GM03348 (cell line): Measurements from ENCODE around the gene DARS1.

Experiments used
- DNase-seq: peaks from one replicate; pipeline ENCODE4 v3.0.0; 2012; ENCODE audit warnings: low spot score

The DARS1 gene

DNA sequence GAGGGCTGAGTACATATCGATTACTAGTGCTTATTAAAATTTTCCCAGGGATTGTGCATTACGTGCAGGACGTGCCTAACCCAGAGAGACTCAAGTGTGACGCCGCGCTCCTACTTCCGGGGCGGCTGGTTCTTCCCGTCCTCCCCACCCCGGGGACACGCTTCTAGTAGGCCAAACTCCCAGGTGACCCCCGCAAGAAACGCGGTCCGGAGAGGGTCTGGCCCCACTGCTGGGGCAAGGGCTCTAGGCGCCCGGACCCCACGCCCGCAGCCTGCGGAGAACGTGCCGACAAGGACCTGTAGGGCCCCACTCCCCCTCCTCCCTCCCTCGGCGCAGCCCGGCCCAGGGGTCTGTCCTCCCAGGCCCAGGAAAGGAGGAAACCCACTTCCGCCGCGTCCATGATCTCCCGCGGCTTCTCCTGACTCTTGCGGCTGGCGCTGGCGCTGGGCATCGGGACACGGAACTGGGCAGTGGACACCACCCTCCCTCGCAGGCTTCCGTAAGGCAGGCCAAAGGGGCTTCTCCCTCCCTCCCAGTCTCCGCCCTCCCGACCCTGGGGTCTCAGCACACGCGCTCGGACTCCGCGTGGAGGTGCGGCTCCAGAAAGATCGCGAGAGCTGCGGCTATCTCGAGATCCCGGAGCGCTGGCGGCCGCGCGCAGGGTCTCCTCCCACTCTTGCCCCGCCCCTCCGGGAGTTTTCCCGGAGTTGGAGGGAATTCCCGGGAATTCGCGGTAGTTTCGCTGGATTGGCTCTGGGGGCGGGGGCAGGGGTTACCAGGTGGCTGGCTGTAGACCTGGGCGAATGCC lies at the start of gene DARS1:
Gene DARS1, minus strand, starts transcription at position 609 of the 808 bp plus-strand sequence. Its CDS starts 158 bp downstream, at position 451.
- DNase-seq, result peak; percentile 98

- DNase-seq, result no peak
These were observed 49.2 kb upstream of the DARS1 start for GRCh38 chr2:136034629-136035028.

DNA sequence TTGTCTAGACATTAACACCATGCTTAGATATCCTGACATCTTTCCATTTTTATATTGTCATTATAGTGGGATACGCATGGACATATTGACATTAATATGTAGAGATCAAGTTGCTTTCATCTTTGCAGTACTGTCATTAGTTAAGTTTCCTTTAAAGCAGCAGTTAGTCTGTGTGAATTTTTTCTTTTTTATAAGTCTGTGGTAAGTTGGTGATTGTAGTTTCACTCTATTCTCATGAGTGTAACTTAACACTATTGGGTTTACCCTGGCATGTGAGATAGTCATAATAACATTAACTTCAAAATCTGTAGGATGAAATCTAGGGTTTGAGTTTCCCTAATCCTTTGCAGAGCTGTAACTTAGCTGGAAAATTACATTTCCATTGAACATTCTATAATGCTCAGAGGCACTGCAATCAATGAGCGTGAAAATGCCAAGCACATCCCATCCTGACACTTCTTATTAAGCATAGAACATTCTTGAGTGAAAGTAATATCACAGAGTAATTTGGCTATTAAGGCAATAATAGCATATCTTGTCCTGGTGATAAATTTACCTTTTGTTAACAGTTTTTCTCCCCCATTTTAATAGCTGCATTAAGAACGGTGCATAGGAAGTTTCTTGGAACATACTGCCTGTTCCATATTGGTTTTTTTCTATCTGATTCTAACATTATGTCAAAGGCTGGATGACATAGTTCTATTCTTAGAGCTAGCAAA lies 47.5 kb upstream of the DARS1 start:
- no peak for DNase-seq

DNA sequence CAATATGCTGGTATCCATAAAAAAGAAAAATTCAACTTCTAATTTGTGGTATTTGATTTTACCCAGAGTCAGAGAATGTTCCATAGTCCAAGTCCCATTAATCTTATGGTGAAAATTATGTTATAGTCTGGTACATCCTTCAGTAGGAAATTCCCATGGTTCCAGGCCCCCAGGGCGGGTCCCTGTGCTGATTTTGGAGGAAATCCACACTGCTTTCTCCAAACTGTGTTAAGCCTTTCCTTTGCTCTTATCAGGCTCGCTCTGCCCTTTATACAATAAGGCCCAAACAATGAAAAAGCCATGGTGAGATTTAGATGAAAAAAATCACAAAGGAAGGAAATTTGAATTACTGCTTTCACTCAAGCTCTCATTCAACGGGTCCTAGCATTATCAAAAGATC lies 46.8 kb upstream of the DARS1 start:
- DNase-seq, result no peak

GRCh38 chr2:136031711-136032110 lies 46.3 kb upstream of the DARS1 start:
- no peak for DNase-seq

DNA sequence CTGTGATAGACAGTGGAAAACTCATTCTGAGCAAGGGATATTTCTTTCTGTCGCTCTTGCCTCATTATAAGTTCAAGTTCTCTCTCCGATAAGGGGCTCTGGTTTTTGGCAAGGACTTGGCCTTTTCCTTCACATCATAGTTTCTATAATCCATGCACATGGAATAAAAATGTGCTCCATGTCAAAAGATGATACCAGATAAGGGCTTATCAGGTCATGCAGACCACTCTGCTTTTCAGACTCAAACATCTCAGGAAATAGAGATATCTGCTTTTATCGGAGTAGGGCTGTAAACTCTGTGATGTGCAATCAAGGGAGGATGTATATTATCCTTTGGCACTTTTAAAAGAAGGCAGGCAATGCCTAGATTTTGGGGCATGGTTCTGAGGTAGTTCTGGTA lies 45.0 kb upstream of the DARS1 start:
- no peak for DNase-seq

DNA sequence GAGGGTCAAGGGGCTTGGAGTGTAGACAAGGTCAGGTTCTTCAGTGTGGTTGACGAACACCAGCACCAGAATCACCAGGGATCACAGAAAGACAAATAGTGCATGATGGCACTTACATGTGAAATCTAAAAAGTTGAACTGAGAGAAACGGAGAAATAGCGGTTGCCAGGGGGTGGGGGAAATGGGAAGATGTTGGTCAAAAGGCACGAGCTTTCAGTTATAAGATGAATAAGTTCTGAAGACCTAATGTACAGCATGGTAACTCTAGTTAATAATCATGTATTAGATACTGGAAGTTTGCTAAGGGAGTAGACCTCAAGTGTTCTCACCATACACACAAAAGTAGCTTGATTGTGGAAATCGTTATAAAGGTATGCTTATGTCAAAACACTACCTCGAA lies 43.7 kb upstream of the DARS1 start:
- DNase-seq, result no peak

DNA sequence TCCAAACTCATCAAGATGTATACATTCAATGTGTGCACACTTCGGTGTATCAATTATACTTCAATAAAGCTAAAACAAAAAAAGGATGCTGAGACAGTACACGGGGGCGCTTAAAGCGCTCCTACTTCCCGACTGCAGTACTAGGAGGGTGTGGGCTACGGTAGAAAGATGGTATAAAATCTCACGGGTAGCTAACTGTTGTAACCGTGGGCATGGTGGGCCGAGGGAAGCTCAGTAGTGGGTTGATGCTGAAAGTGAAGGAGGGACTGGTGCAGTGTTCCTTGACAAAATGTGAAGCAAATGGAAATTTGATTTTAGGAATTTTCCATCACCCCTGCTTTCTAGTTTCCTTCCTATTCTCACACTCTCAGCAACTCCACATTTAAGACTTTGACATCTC lies 42.6 kb upstream of the DARS1 start:
- DNase-seq, result no peak

GRCh38 chr2:136027112-136027511 lies 41.7 kb upstream of the DARS1 start:
- no peak for DNase-seq

GRCh38 chr2:136025057-136025973 lies 39.9 kb upstream of the DARS1 start:
- DNase-seq, result peak; percentile 72

- DNase-seq, result no peak
These were observed 39.2 kb upstream of the DARS1 start for GRCh38 chr2:136024616-136025015.

DNA sequence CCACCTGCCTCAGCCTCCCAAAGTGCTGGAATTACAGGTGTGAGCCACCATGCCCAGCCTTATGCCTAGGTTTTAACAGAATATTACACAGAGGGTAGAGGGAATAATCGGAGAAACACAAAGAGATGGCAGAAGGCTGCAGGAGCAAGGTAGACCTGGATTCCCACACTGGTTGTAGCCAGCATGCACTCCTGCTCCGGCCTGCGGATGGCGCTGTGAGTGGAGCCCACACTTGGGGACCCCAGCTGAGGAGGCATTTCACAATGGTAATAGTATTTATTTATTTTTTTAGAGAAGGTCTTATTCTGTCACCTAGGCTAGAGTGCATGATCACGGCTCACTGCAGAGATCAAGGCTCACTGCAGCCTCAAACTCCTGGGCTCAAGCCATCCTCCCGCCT lies 38.8 kb upstream of the DARS1 start:
- DNase-seq, result no peak

GRCh38 chr2:136023416-136023815 lies 38.0 kb upstream of the DARS1 start:
- no peak for DNase-seq

DNA sequence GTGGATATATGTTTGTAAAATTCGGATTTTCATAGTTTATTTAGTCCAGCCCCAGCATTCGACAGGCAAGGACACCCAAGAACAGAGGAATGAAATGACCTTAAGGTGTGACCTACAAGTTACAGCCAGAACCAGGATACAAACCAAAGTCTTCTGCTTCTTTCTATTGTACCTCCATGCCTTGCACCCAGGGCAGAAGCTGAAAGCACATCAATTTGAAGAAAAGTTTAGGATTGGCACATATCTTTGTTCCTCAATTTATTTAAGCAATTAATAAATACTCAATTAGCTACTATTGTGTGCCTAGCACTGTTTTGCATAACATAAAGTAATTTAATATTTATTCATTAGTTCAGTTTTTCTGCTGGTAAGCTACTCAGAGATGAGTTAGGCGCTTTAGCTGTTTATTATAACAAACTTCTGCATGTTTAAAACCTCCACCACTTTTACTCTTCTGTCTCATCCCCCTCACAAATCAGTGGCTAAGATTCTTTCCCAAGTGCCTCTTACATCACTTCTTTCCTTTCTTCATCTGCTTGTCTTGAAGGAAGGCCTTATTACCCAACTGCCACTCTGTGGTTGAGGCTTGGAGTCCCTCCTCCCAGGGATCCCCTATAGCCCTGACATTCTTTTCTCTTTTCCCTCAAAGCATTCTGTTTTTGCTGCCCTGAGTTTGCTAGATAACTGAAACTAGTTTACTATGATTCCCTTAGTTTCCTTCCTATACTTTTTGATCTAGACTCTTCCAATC lies 37.1 kb upstream of the DARS1 start:
- DNase-seq, result no peak

DNA sequence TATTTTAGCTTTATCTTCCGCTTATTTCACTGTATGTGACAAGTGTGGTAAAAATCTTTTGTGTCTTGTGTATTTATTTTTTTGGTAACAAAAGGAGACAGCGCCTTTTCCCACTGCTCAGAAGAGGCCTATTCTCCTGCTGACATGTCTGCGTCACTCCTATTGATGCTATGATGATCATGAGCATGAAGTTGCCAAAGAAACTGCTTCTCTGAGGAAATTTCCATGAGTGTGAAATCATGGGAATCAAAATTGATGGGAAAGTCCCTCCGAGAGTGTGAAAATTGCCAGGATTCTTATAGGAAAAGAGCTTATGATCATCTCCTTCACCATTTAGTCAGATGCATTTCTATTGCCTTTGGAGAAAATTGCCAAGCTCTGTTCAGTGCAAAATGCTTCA lies 36.5 kb upstream of the DARS1 start:
- DNase-seq, result no peak

DNA sequence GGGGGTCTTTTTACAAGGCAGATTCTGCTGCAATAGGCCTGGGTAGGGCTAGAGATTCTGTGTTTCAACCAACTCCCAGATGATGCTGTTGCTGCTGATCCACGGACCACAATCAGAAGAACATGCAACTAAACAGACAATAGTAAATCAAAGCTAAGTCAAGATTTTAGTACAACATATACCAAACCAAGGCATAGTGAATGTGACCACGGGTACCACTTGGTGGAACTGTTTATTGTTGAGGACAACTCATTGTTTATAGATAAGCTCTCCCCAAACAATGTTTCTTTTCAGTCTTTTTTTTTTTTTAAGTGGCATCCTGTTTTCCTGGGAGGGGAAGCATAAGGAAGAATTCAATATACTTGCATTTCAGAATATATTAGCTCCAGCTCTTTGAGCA lies 36.0 kb upstream of the DARS1 start:
- no peak for DNase-seq

DNA sequence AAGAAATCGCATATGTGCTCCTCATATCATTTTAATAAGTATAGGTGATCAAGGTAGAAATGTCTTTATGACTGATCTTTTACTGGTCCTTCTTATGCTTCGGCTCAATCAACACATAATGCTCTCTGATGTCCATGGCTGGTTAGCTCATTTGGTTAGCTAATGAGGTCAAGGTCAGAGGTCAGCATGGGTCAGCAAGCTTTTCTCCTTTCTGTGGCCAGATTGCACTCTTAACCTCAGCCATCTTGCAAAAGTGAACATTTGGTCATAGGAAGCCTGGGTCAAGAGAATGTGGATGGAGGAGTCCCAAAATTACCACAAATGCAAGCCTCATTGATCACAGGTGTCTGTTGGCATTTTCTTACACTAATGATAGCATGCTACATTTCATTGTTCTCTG lies 35.4 kb upstream of the DARS1 start:
- DNase-seq, result no peak

DNA sequence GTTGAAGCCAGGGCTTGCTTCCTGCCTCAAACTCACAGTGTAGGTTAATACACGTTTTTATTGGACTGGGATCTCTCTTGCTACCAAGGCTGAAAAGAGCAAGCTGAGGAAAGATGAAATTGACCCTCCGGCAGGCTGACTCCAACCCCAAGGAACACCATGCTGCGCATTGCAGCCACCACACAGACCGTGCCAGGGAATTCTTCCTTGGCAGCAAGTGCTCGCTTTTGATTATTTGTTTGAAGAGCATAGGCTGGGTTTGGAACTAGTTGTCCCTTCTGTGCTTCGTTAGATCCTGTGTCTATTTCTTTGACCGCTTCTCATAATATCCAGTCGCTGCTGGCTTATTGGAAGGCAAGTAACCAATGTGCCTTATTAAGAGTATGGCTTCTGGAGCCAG lies 34.4 kb upstream of the DARS1 start:
- DNase-seq, result no peak

DNA sequence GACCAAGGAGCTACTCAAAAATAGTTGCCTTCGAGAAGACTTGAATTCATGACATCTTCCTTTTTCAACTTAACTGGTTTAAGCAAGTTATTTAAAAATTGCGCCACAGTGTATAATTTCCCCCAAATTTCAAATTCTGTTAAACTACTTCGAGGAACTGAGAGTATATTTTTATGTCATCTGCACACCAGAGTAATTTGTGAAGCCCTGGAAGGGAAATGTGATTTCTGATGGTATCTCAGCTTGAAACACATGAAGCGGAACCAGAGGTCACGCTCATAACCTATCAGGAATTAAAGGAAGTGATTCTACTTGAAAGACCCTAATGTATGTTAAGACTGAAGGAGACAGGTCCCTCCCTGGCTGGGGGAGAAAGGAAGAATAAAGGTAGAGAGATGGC lies 33.9 kb upstream of the DARS1 start:
- DNase-seq, result no peak

DNA sequence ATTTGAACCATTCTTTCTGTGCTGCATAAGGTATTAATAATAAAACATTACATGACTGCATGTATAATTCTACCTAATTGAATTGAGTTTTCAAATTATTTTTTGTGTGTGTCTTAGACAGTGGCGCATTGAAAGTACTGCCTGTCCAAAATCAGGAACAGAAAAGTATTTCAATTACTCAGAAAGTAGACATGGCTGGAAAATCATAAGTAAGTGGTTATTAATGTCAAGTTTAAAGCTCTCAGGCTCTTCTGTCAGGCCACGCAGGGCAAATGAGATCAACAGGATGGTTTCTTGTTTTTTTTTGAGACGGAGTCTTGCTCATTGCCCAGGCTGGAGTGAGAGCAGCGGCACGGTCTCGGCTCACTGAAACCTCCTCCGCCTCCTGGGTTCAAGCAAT lies 32.4 kb upstream of the DARS1 start:
- DNase-seq, result no peak

- no peak for DNase-seq
These were observed 31.4 kb upstream of the DARS1 start for GRCh38 chr2:136016836-136017235.

GRCh38 chr2:136016427-136016826 lies 31.0 kb upstream of the DARS1 start:
- no peak for DNase-seq
